ENCODE results near the gene PFN3. TPM values are rescaled to one million over a fixed set of nuclear protein-coding genes. Genes with fewer than 3 reads are reported as not detected.
A peak's percentile ranks its signal among the peaks of the same experiment; 100 is the strongest.

Gene PFN3
- total and polyA plus RNA-seq, 11 donors = not detected

DNA sequence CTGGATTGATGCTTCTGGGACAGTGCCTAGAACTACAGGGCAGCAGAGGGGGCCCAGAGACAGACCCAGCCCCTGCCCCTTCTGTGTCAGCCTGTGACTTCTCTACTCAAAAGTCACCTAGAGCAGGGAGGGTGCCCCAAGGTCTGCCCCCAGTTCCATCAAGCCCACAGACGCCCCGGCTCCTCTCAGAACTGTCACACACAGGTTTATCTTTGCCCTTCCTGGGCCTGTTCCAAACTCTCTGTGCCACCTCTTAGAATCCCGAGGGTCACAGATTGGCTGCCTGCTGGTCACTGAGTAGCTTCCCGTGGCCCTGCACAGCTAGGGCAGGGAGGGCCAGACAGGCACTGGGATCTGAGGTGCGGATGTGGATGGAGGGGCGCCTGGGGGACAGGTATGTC is 41.0 kb downstream of the PFN3 start:
- WGBS, 4 donors = 60 to 66% (median 64%) methylated on average over 6 of the region's 6 CpGs
- no peaks in the 10 kb centered on the region for H3K9me3 ChIP-seq
- no peak for ATAC-seq
- peak in 1 of 5 donors; percentile 54 for DNase-seq
- intact Hi-C loops (cut with DNase I) = loop anchor here in 1 of 10 donors (5.0 kb wide), 1 partner anchor 42 kb away; no protein-coding TSS in a partner anchor
- H3K27ac ChIP-seq = no peak overlapping the region
- H3K27me3 ChIP-seq = no peaks in the 10 kb centered on the region
- H3K4me3 ChIP-seq = peak overlapping the region in 1 of 12 donors; percentile 73
- TF ChIP-seq, protein P1, sequence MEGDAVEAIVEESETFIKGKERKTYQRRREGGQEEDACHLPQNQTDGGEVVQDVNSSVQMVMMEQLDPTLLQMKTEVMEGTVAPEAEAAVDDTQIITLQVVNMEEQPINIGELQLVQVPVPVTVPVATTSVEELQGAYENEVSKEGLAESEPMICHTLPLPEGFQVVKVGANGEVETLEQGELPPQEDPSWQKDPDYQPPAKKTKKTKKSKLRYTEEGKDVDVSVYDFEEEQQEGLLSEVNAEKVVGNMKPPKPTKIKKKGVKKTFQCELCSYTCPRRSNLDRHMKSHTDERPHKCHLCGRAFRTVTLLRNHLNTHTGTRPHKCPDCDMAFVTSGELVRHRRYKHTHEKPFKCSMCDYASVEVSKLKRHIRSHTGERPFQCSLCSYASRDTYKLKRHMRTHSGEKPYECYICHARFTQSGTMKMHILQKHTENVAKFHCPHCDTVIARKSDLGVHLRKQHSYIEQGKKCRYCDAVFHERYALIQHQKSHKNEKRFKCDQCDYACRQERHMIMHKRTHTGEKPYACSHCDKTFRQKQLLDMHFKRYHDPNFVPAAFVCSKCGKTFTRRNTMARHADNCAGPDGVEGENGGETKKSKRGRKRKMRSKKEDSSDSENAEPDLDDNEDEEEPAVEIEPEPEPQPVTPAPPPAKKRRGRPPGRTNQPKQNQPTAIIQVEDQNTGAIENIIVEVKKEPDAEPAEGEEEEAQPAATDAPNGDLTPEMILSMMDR (IDR thresholded peaks at IDR 0.05) = no peak
- TF ChIP-seq POLR2A (IDR thresholded peaks at IDR 0.05) = no peak
- H3K4me1 ChIP-seq = peaks cover 0 to 90% (median 26%) of the 10 kb centered on the region in 12 donors
- no peaks in the 10 kb centered on the region for H3K36me3 ChIP-seq

DNA sequence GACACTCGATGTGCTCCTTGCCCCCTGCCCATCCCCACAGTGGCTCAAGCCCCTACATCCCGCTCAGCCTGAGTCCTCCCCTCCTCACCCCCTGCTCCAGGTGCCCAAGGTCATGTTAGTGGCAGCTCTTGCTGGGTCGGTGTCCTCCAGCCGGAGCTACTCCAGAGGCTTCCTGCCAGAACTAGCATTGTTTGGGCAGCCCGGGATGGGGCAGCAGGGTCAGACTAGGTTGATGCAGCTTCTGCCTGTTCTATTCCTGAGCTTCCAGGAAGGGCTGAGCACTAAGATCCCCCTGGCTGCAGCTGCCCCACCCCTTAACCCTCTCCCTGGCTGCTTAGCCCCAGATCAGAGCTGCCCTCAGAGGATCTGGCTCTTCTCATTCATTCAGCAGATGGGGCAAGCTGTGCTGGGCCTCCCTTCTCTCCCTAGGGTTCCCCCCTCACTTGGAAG is 42.1 kb downstream of the PFN3 start:
- TF ChIP-seq POLR2A (IDR thresholded peaks at IDR 0.05) = no peak
- TF ChIP-seq, protein P1 (IDR thresholded peaks at IDR 0.05) = no peak
- Histone ChIP-seq H3K27ac (peak overlapping the region in 5 of 12 donors; percentile 34 to 88 (median 42)), H3K36me3 (no peaks in the 10 kb centered on the region), H3K9me3 (no peaks in the 10 kb centered on the region), H3K4me1 (peaks cover 0 to 84% (median 21%) of the 10 kb centered on the region in 12 donors), H3K4me3 (peak overlapping the region in 9 of 12 donors; percentile 17 to 73 (median 44)), H3K27me3 (no peaks in the 10 kb centered on the region)
- 24 to 35% (median 25%) methylated on average over 5 of the region's 5 CpGs for WGBS, 4 donors
- DNase-seq (peak in 2 of 5 donors; percentile 35 to 65), ATAC-seq (peak; percentile 23 to 67 (median 51))
- intact Hi-C loops (cut with DNase I) = loop anchor here in 1 of 10 donors (5.0 kb wide), 1 partner anchor 41 kb away; no protein-coding TSS in a partner anchor

DNA sequence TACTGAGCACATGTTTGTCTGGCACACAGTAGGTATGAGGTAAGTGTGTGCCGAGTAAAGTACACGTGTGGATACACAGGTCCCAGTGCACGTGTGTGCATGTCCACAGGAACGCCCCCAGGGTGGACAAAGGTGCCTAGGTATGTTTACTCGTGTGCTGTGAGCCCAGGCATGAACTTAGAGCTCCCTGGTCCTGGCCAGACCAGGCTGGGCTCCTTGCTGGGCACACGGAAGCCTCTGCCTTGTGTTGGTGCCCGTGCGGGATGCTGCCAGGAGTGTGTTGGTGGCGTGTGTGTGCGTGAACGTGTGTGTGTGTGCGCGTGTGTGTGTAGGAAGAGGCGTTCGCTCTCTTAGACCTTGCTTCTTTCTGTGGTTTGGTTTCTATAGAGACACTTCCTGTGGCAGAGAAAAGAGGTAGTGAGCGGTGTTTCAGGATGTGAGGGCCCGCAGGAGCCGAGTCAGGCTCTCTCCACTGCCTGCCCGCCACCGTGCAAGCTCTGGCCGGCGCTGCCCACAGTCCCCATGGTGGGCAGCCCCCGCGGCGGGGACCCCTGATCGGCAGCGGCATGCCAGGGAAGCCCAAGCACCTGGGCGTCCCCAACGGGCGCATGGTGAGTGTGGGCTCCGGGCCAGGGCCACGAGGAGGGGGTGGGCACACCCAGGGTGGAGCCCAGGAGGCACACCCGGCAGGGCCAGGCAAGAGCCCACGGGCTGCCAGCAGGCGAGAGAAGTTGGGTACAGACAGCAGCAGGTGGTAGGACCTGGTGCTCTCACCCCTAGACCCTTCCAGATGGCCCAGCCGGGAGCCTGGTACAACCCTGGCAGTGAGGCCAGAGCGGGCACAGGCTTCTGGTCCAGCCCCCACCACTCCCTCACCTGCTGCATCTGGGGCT is 42.8 kb downstream of the PFN3 start, which contains the start of gene RGS14:
RGS14 (plus strand) TSS at position 466 of the 893 bp plus-strand sequence; CDS start at position 567, 101 bp downstream.
- Histone ChIP-seq H3K27me3 (no peaks in the 10 kb centered on the region), H3K27ac (peak within 1 kb of the TSS in 5 of 12 donors; percentile 34 to 88 (median 42)), H3K9me3 (no peaks in the 10 kb centered on the region), H3K4me1 (peaks cover 0 to 79% (median 16%) of the 10 kb centered on the region in 12 donors), H3K36me3 (no peaks in the 10 kb centered on the region), H3K4me3 (peak within 1 kb of the TSS in 9 of 12 donors; percentile 17 to 73 (median 44))
- ATAC-seq = peak in 3 of 4 donors; percentile 50 to 66 (median 64)
- intact Hi-C loops (cut with DNase I) = loop anchor here in 1 of 10 donors (5.0 kb wide), 1 partner anchor 40 kb away; no protein-coding TSS in a partner anchor
- no peak for TF ChIP-seq POLR2A (IDR thresholded peaks at IDR 0.05)
- TF ChIP-seq, protein P1 (IDR thresholded peaks at IDR 0.05) = no peak
- WGBS, 4 donors = 44 to 52% (median 49%) methylated on average over 11 to 37 of the region's 37 CpGs
- peak in 2 of 5 donors; percentile 38 to 75 for DNase-seq

DNA sequence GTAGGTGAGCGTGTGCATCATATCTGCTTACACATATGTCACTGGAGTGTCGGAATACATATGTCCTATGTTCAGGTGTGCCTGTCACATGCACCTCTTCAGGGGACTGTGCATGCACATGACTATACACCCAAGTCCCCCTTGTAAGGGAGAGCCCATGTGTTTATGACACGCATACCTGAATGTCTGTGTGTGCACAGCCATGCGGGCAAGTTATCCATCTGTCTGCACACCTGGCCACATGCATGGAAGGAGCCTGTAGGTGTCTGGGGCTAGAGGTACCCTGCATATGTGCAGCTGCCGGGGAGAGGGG is 43.4 kb downstream of the PFN3 start:
- Histone ChIP-seq H3K27me3 (no peaks in the 10 kb centered on the region), H3K36me3 (no peaks in the 10 kb centered on the region), H3K4me3 (peak overlapping the region in 1 of 12 donors; percentile 73), H3K4me1 (peaks cover 0 to 77% (median 16%) of the 10 kb centered on the region in 12 donors), H3K27ac (peak overlapping the region in 1 of 12 donors; percentile 88), H3K9me3 (no peaks in the 10 kb centered on the region)
- no peak for DNase-seq
- intact Hi-C loops (cut with DNase I) = loop anchor here in 1 of 10 donors (5.0 kb wide), 1 partner anchor 40 kb away; no protein-coding TSS in a partner anchor
- WGBS, 4 donors = 73 to 96% (median 86%) methylated on average over 3 to 5 of the region's 5 CpGs
- TF ChIP-seq, protein P1 (IDR thresholded peaks at IDR 0.05) = no peak
- no peak for TF ChIP-seq POLR2A (IDR thresholded peaks at IDR 0.05)
- ATAC-seq = no peak
